Stimulated activated CD8-positive, alpha-beta memory T cell treated with anti-CD3 and anti-CD28 coated beads, Interleukin-12 subunit alpha, Interleukin-12 subunit beta, amount 100 ng/mL, for 24 hours (primary cell): ENCODE results near the gene RTN1.

ENCODE experiments used
- DNase-seq: peaks from one replicate; pipeline ENCODE4 v3.0.0-alpha.2; 2020; ENCODE audit errors: extremely low read depth

RTN1 gene

DNA sequence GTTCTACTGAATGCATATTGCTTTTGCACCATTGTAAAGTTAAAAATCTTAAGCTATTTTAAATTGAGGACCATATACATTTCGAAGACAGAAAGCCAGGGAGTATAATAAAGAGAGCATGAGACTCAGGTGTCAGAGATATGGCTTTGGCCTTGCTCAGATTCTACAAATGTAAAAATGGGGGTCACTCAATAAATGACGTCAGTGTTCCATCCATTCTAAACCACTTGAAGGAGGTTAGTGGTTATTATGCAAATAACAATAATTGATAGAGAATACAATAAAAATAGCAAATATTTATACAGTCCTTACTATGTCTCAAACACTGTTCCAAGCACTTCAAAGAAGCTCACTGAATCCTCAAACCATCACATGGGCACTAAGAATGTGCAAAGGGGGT is 20.1 kb downstream of the RTN1 start:
- DNase-seq = no peak

- no peak for DNase-seq
Observed at GRCh38 chr14:59849411-59850130, 21.0 kb downstream of the RTN1 start.

- no peak for DNase-seq
Observed at GRCh38 chr14:59848671-59849070, 21.9 kb downstream of the RTN1 start.

GRCh38 chr14:59847711-59848110 is 22.9 kb downstream of the RTN1 start:
- no peak for DNase-seq

- DNase-seq = no peak
Observed at GRCh38 chr14:59846595-59846994, 24.0 kb downstream of the RTN1 start.

DNA sequence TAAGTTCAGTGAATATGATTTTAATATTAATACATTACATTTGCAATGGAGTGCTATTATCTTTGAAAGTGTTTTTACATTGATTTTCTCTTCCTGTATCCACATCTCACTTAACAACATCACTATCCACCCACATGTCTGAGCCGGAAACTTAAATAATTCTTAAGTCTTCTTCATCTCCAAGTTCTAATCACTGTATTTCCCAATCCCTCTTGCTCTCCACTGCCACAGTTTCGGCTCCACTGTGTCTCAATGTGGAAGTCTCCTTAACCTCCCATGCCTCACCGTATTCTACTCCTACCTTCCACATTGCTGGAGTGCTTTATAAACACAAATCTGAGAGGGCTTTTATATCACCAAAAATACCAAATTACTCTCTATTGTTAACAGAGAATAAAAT is 25.3 kb downstream of the RTN1 start:
- DNase-seq = no peak

DNA sequence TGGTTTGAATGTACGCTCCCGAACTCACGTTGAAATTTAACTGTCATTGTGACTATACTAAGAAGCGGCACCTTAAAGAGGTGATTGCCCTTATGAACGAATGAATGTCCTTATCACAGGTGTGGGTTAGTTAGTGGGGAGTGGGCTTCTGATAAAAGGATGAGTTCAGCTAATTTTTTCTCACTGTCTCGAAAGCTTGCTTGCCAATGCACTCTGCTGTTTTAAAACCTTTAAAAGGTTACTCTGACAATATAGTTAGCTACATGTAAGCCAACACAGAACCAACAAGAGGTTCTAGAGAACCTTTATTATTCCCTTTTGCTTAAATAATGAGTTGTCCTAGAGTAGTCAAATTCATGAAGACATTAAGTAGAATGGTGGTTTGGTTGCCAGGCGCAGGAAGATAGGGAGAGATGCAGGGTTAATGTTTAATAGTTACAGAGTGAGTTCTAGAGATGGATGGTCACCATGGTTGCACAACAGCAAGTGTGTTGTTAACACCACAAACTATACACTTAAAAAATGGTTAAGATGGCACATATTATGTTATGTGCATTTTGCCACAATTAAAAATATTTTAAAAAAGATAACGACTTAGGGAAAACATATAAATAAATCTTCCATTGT is 26.3 kb downstream of the RTN1 start:
- DNase-seq = no peak

DNA sequence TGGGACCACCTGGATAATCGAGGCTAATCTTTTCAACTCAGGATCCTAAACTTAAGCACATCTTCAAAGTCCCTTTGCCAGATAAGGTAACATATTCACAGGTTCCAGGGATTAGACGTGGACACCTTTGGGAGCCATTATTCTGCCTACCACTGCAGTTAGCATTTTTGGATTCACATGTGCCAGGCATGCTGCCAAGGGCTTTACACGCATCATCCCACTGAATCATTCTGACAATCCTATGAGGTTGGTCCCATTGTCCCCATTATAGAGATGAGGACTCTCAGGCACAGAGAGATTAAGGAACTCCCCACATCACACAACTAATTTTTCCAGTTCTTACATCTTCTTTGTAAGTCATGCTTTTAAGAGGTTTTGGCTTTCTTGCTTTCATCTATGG is 34.5 kb downstream of the RTN1 start:
- no peak for DNase-seq

DNA sequence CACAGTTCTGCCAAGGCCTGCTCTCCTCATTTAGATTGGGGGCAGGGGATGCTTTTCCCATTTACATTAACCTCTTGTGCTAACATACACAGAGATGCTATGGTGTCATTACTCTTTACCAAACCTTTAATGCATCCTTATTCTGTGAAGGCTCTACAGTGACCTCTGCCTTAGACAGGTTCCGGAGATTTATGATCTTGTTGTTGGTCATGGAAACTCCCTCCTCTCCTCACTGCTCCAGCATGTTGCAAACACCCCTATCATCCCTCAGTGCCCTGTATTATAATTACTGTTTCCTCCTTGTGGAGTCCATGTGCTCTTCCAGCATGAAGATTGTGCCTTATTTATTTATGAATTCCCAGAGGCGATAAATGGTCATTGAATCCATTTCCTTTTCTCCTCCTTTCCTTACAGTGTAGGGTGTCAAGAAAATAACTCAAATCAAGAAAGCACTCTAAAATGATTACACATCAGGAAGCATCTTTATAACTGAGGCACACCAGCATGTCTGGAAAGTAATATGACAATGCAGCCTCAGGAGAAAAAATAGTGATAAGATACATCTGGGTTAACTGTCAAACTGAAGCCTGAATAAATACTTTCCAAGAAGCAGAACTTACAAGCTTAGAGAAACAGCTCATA is 37.8 kb downstream of the RTN1 start:
- DNase-seq = no peak

DNA sequence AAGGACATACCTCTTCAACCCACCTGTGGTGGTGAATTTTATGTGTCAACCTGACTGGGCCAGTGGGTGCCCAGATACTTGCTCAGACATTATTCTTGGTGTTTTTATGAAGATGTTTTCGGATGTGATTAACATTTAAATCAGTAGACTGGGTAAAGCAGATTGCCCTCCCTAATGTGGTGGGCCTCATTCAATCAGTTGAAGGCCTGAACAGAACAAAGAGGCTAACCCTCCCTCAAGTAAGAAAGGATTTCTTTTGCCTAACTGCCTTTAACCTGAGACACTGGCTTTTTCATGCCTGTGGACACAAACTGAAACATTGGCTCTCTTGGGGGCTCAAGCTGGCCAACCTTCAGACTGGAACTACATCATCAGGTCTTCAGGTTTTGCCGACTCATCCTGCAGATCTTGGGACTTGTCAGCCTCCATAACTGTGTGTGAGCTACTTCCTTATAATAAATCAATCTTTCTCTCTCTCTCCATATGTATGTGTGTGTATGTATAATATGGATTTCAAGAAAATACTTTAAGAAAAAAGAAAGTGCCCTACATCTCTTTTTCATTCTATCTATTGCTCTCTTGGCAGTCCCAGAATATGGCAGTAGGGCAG is 39.4 kb downstream of the RTN1 start:
- DNase-seq = no peak

DNA sequence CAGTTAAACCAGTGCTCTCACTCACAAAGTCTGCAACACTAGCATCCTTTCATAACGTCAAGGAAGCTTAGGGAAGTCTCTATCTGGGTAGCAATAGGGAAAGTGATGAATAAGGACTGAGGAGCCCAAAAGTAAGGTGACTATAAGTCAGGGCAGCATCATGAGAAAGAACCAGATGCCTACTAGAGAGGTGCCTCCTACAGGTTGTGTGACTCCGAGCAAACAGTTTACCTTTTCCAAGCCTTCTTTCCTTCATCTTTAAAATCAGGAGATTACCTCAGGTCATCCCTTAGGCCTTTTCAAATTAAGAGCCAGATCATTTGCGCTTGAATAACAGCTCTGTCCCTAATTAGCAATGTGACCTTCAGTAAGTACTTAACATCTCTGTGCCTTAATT is 40.2 kb downstream of the RTN1 start:
- no peak for DNase-seq

DNA sequence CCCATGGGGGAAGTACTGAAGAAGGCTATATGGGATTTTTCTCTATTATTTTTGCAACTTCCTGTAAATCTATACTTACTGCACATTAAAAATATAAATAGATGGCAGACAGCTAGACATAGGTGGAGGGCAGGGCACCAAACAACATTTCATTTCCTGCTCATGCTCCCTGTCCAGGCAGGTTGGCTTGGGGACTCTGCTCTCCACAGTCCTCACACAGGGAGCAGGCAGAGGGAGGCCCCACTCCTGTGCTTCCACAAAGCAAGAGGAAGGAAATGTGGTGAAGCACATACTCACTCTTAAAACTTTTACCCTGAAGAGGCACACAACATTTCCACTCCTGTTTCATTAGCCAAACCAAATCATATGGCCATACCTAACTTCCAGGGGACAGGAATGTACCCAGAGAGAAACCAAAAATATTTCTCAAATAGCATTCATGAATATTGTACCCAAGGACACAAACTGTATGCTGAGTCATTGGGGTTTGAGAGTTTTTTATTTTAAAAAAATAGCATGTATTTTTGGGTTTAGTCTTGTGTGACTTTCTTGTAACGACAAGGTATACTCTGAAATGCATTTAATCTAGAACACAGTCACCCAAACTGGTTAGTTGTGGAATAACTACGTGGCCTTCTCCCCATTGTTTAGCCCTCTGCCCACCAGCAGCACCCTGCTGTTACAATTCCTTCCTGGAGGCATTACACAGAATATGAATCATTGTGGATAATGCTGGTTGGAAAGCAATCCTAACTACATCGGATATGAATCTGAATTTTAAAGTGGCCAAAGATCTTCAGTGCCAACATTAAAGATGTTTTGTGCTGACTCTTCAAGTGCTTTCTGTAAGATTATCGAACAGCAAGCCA is 40.9 kb downstream of the RTN1 start:
- no peak for DNase-seq

DNA sequence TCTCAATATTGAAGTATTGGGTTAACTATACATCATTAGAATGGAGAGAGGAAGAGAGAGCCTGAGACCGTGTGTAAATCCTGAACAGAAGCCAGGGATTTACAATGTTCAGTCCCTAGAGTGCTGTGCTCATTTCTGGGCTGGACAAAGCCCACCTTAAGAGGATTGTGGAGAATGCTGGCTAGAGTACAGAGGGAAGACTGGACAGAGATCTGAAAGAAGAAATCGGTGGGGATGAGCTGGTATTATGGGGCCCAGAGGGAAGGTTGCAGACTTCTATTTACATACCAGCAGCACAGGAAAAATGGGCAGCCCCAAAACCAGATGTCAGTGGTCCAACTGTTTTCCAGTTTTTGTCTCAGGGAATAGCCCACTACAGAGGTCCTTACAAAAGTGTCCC is 42.3 kb downstream of the RTN1 start:
- DNase-seq = no peak

- no peak for DNase-seq
Observed at GRCh38 chr14:59827401-59827800, 43.2 kb downstream of the RTN1 start.

DNA sequence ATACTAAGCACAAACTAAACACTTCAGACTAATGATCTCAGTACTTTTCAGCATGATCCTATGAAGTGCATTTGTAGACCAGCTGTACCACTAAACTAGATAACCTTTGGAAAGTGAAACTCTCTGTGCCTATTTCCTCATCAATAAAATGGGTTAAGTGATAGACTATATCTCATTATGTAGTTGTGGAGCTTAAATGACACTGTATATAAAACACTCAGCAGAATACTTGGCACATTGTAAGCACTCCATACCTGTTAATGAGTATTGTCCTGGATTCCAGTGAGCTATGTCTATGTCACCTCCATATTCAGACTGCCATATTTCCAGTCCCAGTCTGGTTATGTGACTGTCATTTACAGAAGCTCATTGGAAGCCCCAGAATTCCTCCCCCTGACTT is 44.4 kb downstream of the RTN1 start:
- no peak for DNase-seq

GRCh38 chr14:59823179-59823578 is 47.4 kb downstream of the RTN1 start:
- no peak for DNase-seq

GRCh38 chr14:59819446-59820088 is 51.0 kb downstream of the RTN1 start:
- DNase-seq = no peak

GRCh38 chr14:59816941-59817340 is 53.6 kb downstream of the RTN1 start:
- no peak for DNase-seq

- no peak for DNase-seq
Observed at GRCh38 chr14:59814988-59815387, 55.6 kb downstream of the RTN1 start.

- no peak for DNase-seq
Observed at GRCh38 chr14:59811815-59812214, 58.8 kb downstream of the RTN1 start.

DNA sequence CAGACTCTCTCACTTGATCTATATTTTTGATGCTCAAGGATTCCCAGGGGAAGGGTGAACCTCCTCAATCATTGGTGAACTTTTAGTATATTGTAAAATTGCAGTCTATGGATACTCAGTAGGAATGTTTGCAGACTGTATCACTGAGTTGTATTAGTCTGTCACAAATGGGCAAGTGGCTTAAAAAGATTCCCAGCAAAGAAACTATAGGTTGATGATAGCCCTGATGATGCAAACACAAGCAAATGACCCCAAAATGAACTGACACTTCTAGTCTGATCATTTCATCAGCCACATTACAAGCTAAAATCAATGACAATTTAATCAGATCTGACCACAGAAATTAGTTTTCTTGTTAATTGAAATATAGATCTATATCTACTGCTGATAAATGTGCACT is 59.5 kb downstream of the RTN1 start:
- no peak for DNase-seq
